ENCODE data around the gene TCF12.
"Not testable (repeated sequence)": the region's sequence is repeated elsewhere in the genome, so short reads cannot be mapped to it uniquely, and the experiment has no call there.

The TCF12 gene

GRCh38 chr15:57092252-57092651 lies 173.8 kb downstream of the TCF12 start:
- Histone ChIP-seq H3K4me1 (ENCODE audit: control insufficient read depth in 1 of 2, insufficient read depth in 2 of 2, low read length in 2 of 2) (no peaks in the 10 kb centered on the region), H3K36me3 (ENCODE audit: control insufficient read depth in 1 of 2, insufficient read depth in 2 of 2, low read length in 2 of 2) (peaks cover 0 to 10% of the 10 kb centered on the region in 2 donors), H3K27ac (ENCODE audit: low read depth, low read length) (no peak overlapping the region), H3K27me3 (ENCODE audit: control insufficient read depth in 1 of 2, insufficient read depth in 2 of 2, low read length in 2 of 2) (no peaks in the 10 kb centered on the region), H3K4me3 (ENCODE audit: low read depth in 1 of 2, low read length in 2 of 2) (no peak overlapping the region), H3K9me3 (ENCODE audit: control insufficient read depth in 1 of 2, low read length in 2 of 2) (no peaks in the 10 kb centered on the region), H3K9ac (ENCODE audit: low read depth in 1 of 2, low read length in 2 of 2) (no peak overlapping the region)

GRCh38 chr15:57094321-57095257 lies 176.1 kb downstream of the TCF12 start:
- no peaks in the 10 kb centered on the region for H3K9me3 ChIP-seq (ENCODE audit: control insufficient read depth in 1 of 2, low read length in 2 of 2)
- no peaks in the 10 kb centered on the region for H3K4me1 ChIP-seq (ENCODE audit: control insufficient read depth in 1 of 2, insufficient read depth in 2 of 2, low read length in 2 of 2)
- H3K27ac ChIP-seq (ENCODE audit: low read depth, low read length) = no peak overlapping the region
- no peak overlapping the region for H3K9ac ChIP-seq (ENCODE audit: low read depth in 1 of 2, low read length in 2 of 2)
- peaks cover 0 to 10% of the 10 kb centered on the region in 2 donors for H3K36me3 ChIP-seq (ENCODE audit: control insufficient read depth in 1 of 2, insufficient read depth in 2 of 2, low read length in 2 of 2)
- no peak overlapping the region for H3K4me3 ChIP-seq (ENCODE audit: low read depth in 1 of 2, low read length in 2 of 2)
- H3K27me3 ChIP-seq (ENCODE audit: control insufficient read depth in 1 of 2, insufficient read depth in 2 of 2, low read length in 2 of 2) = no peaks in the 10 kb centered on the region

GRCh38 chr15:57095896-57096295 lies 177.5 kb downstream of the TCF12 start:
- Histone ChIP-seq H3K36me3 (ENCODE audit: control insufficient read depth in 1 of 2, insufficient read depth in 2 of 2, low read length in 2 of 2) (peaks cover 0 to 10% of the 10 kb centered on the region in 2 donors), H3K4me3 (ENCODE audit: low read depth in 1 of 2, low read length in 2 of 2) (no peak overlapping the region), H3K27ac (ENCODE audit: low read depth, low read length) (no peak overlapping the region), H3K9ac (ENCODE audit: low read depth in 1 of 2, low read length in 2 of 2) (no peak overlapping the region), H3K9me3 (ENCODE audit: control insufficient read depth in 1 of 2, low read length in 2 of 2) (no peaks in the 10 kb centered on the region), H3K4me1 (ENCODE audit: control insufficient read depth in 1 of 2, insufficient read depth in 2 of 2, low read length in 2 of 2) (no peaks in the 10 kb centered on the region), H3K27me3 (ENCODE audit: control insufficient read depth in 1 of 2, insufficient read depth in 2 of 2, low read length in 2 of 2) (no peaks in the 10 kb centered on the region)

GRCh38 chr15:57097246-57097645 lies 178.8 kb downstream of the TCF12 start:
- Histone ChIP-seq H3K4me3 (ENCODE audit: low read depth in 1 of 2, low read length in 2 of 2) (no peak overlapping the region), H3K4me1 (ENCODE audit: control insufficient read depth in 1 of 2, insufficient read depth in 2 of 2, low read length in 2 of 2) (no peaks in the 10 kb centered on the region), H3K27ac (ENCODE audit: low read depth, low read length) (no peak overlapping the region), H3K9me3 (ENCODE audit: control insufficient read depth in 1 of 2, low read length in 2 of 2) (no peaks in the 10 kb centered on the region), H3K36me3 (ENCODE audit: control insufficient read depth in 1 of 2, insufficient read depth in 2 of 2, low read length in 2 of 2) (peaks cover 0 to 10% of the 10 kb centered on the region in 2 donors), H3K27me3 (ENCODE audit: control insufficient read depth in 1 of 2, insufficient read depth in 2 of 2, low read length in 2 of 2) (no peaks in the 10 kb centered on the region), H3K9ac (ENCODE audit: low read depth in 1 of 2, low read length in 2 of 2) (no peak overlapping the region)

- H3K9me3 ChIP-seq (ENCODE audit: control insufficient read depth in 1 of 2, low read length in 2 of 2); H3K4me1 ChIP-seq (ENCODE audit: control insufficient read depth in 1 of 2, insufficient read depth in 2 of 2, low read length in 2 of 2); H3K27me3 ChIP-seq (ENCODE audit: control insufficient read depth in 1 of 2, insufficient read depth in 2 of 2, low read length in 2 of 2); H3K9ac ChIP-seq (ENCODE audit: low read depth in 1 of 2, low read length in 2 of 2); H3K27ac ChIP-seq (ENCODE audit: low read depth, low read length); H3K4me3 ChIP-seq (ENCODE audit: low read depth in 1 of 2, low read length in 2 of 2): not testable (repeated sequence)
- peaks cover 0 to 10% of the 10 kb centered on the region in 2 donors for H3K36me3 ChIP-seq (ENCODE audit: control insufficient read depth in 1 of 2, insufficient read depth in 2 of 2, low read length in 2 of 2)
Measured at GRCh38 chr15:57097919-57098543, 179.6 kb downstream of the TCF12 start.

GRCh38 chr15:57098896-57099295 lies 180.5 kb downstream of the TCF12 start:
- Histone ChIP-seq H3K36me3 (ENCODE audit: control insufficient read depth in 1 of 2, insufficient read depth in 2 of 2, low read length in 2 of 2) (peaks cover 0 to 8% of the 10 kb centered on the region in 2 donors), H3K4me1 (ENCODE audit: control insufficient read depth in 1 of 2, insufficient read depth in 2 of 2, low read length in 2 of 2) (no peaks in the 10 kb centered on the region), H3K4me3 (ENCODE audit: low read depth in 1 of 2, low read length in 2 of 2) (no peak overlapping the region), H3K27ac (ENCODE audit: low read depth, low read length) (no peak overlapping the region), H3K9ac (ENCODE audit: low read depth in 1 of 2, low read length in 2 of 2) (no peak overlapping the region), H3K9me3 (ENCODE audit: control insufficient read depth in 1 of 2, low read length in 2 of 2) (no peaks in the 10 kb centered on the region), H3K27me3 (ENCODE audit: control insufficient read depth in 1 of 2, insufficient read depth in 2 of 2, low read length in 2 of 2) (no peaks in the 10 kb centered on the region)

GRCh38 chr15:57100136-57100539 lies 181.7 kb downstream of the TCF12 start:
- no peak overlapping the region for H3K4me3 ChIP-seq (ENCODE audit: low read depth in 1 of 2, low read length in 2 of 2)
- no peaks in the 10 kb centered on the region for H3K36me3 ChIP-seq (ENCODE audit: control insufficient read depth in 1 of 2, insufficient read depth in 2 of 2, low read length in 2 of 2)
- H3K9ac ChIP-seq (ENCODE audit: low read depth in 1 of 2, low read length in 2 of 2) = no peak overlapping the region
- H3K9me3 ChIP-seq (ENCODE audit: control insufficient read depth in 1 of 2, low read length in 2 of 2) = no peaks in the 10 kb centered on the region
- H3K4me1 ChIP-seq (ENCODE audit: control insufficient read depth in 1 of 2, insufficient read depth in 2 of 2, low read length in 2 of 2) = no peaks in the 10 kb centered on the region
- H3K27me3 ChIP-seq (ENCODE audit: control insufficient read depth in 1 of 2, insufficient read depth in 2 of 2, low read length in 2 of 2) = no peaks in the 10 kb centered on the region
- H3K27ac ChIP-seq (ENCODE audit: low read depth, low read length) = no peak overlapping the region

GRCh38 chr15:57102858-57103257 lies 184.4 kb downstream of the TCF12 start:
- Histone ChIP-seq H3K9me3 (ENCODE audit: control insufficient read depth in 1 of 2, low read length in 2 of 2) (no peaks in the 10 kb centered on the region), H3K9ac (ENCODE audit: low read depth in 1 of 2, low read length in 2 of 2) (no peak overlapping the region), H3K27ac (ENCODE audit: low read depth, low read length) (no peak overlapping the region), H3K4me1 (ENCODE audit: control insufficient read depth in 1 of 2, insufficient read depth in 2 of 2, low read length in 2 of 2) (no peaks in the 10 kb centered on the region), H3K36me3 (ENCODE audit: control insufficient read depth in 1 of 2, insufficient read depth in 2 of 2, low read length in 2 of 2) (no peaks in the 10 kb centered on the region), H3K27me3 (ENCODE audit: control insufficient read depth in 1 of 2, insufficient read depth in 2 of 2, low read length in 2 of 2) (no peaks in the 10 kb centered on the region), H3K4me3 (ENCODE audit: low read depth in 1 of 2, low read length in 2 of 2) (no peak overlapping the region)

GRCh38 chr15:57108296-57108695 lies 189.9 kb downstream of the TCF12 start:
- Histone ChIP-seq H3K9me3 (ENCODE audit: control insufficient read depth in 1 of 2, low read length in 2 of 2) (no peaks in the 10 kb centered on the region), H3K27me3 (ENCODE audit: control insufficient read depth in 1 of 2, insufficient read depth in 2 of 2, low read length in 2 of 2) (no peaks in the 10 kb centered on the region), H3K4me1 (ENCODE audit: control insufficient read depth in 1 of 2, insufficient read depth in 2 of 2, low read length in 2 of 2) (peaks cover 0 to 4% of the 10 kb centered on the region in 2 donors), H3K27ac (ENCODE audit: low read depth, low read length) (no peak overlapping the region), H3K36me3 (ENCODE audit: control insufficient read depth in 1 of 2, insufficient read depth in 2 of 2, low read length in 2 of 2) (no peaks in the 10 kb centered on the region), H3K9ac (ENCODE audit: low read depth in 1 of 2, low read length in 2 of 2) (no peak overlapping the region), H3K4me3 (ENCODE audit: low read depth in 1 of 2, low read length in 2 of 2) (no peak overlapping the region)

- no peak overlapping the region for H3K4me3 ChIP-seq (ENCODE audit: low read depth in 1 of 2, low read length in 2 of 2)
- no peak overlapping the region for H3K9ac ChIP-seq (ENCODE audit: low read depth in 1 of 2, low read length in 2 of 2)
- H3K36me3 ChIP-seq (ENCODE audit: control insufficient read depth in 1 of 2, insufficient read depth in 2 of 2, low read length in 2 of 2) = no peaks in the 10 kb centered on the region
- H3K27ac ChIP-seq (ENCODE audit: low read depth, low read length) = no peak overlapping the region
- peaks cover 3 to 6% of the 10 kb centered on the region in 2 donors for H3K4me1 ChIP-seq (ENCODE audit: control insufficient read depth in 1 of 2, insufficient read depth in 2 of 2, low read length in 2 of 2)
- H3K9me3 ChIP-seq (ENCODE audit: control insufficient read depth in 1 of 2, low read length in 2 of 2) = no peaks in the 10 kb centered on the region
- no peaks in the 10 kb centered on the region for H3K27me3 ChIP-seq (ENCODE audit: control insufficient read depth in 1 of 2, insufficient read depth in 2 of 2, low read length in 2 of 2)
Measured at GRCh38 chr15:57109005-57109404, 190.6 kb downstream of the TCF12 start.

All from duodenal mucosa (tissue), 2 donors.